Lung (tissue), 12 donors: ENCODE measurements around the gene OBSCN. TPM values are rescaled to one million over a fixed set of nuclear protein-coding genes. Genes with fewer than 3 reads are reported as not detected.

ENCODE experiments used
- ATAC-seq: fragments of 200-7000 bp; cut with Tn5 transposase; one replicate; pipeline ENCODE4 v1.9.1; 2020; ENCODE audit warnings: moderate number of reproducible peaks; ENCODE audit not compliant: insufficient read depth, low FRiP score
- DNase-seq, 3 donors: peaks; one replicate each; pipeline ENCODE4 v3.0.0-alpha.2; 2013 to 2017
- H3K27ac ChIP-seq, 2 donors: one replicate each; pipeline ENCODE4 v1.5.1; 2013; ENCODE audit warnings: mild to moderate bottlenecking in 2 of 2, moderate library complexity in 2 of 2, control low read depth in 1 of 2, inconsistent platforms in 1 of 2, low read depth in 1 of 2, low read length in 1 of 2
- H3K27me3 ChIP-seq, 3 donors: one replicate each; pipeline ENCODE4 v1.5.1; 2013; ENCODE audit warnings: low read length in 2 of 3; ENCODE audit not compliant: control insufficient read depth in 3 of 3, insufficient read depth in 3 of 3
- H3K36me3 ChIP-seq, 4 donors: one replicate each; pipeline ENCODE4 v1.5.1; 2013; ENCODE audit warnings: low read length in 4 of 4, mild to moderate bottlenecking in 1 of 4, moderate library complexity in 1 of 4; ENCODE audit not compliant: control insufficient read depth in 4 of 4, insufficient read depth in 4 of 4
- H3K4me1 ChIP-seq, 5 donors: one replicate each; pipeline ENCODE4 v1.5.1; 2013; ENCODE audit warnings: low read length in 5 of 5, mild to moderate bottlenecking in 2 of 5, moderate library complexity in 1 of 5; ENCODE audit not compliant: control insufficient read depth in 5 of 5, insufficient read depth in 5 of 5
- H3K4me3 ChIP-seq: one replicate; pipeline ENCODE4 v1.5.1; 2013; ENCODE audit warnings: mild to moderate bottlenecking, control low read depth, moderate library complexity
- H3K9ac ChIP-seq, 2 donors: one replicate each; pipeline ENCODE4 v1.5.1; 2013; ENCODE audit warnings: low read length in 2 of 2, control low read depth in 1 of 2; ENCODE audit not compliant: insufficient read depth in 1 of 2
- H3K9me3 ChIP-seq, 4 donors: one replicate each; pipeline ENCODE4 v1.5.1; 2013; ENCODE audit warnings: low read length in 3 of 4, mild to moderate bottlenecking in 1 of 4, moderate library complexity in 1 of 4; ENCODE audit not compliant: control insufficient read depth in 4 of 4, insufficient read depth in 3 of 4
- WGBS, 2 donors: extraction: QIAGEN DNeasy Blood & Tissue Kit; methylation state at CpG; one replicate each; pipeline ENCODE4 v1.1.7; 2013; 5-methylcytosine and 5-hydroxymethylcytosine counted together
- polyA plus RNA-seq, 2 donors: library from polyadenylated mRNA; stranded (reverse); fragments of 200-250 nt; gene quantifications; one replicate each; pipeline ENCODE4 v1.2.1, GENCODE V29; 2013
- total RNA-seq, 2 donors: library from RNA; depleted of rRNA in 1 of 2; stranded (reverse); fragments of >200 nt in 1 of 2; gene quantifications; one replicate each; pipeline ENCODE4 v1.2.1, GENCODE V29; 2014 to 2021
- TF ChIP-seq, protein P1 (sequence below): IDR thresholded peaks from 2 replicates; pipeline ENCODE4 v1.5.1; 2012; ENCODE audit warnings: mild to moderate bottlenecking; ENCODE audit errors: control extremely low read depth, extremely low read depth
- donor health status: control.
- donor health status: control.
- donor health status: Bipolar disorder and iron deficiency.
- donor health status: healthy.
- donor health status: DM: yes; HTN: yes; CAD: no.

The OBSCN gene
- total and polyA plus RNA-seq, 4 donors, result 5.1 to 47.3 (median 25.4) TPM

DNA sequence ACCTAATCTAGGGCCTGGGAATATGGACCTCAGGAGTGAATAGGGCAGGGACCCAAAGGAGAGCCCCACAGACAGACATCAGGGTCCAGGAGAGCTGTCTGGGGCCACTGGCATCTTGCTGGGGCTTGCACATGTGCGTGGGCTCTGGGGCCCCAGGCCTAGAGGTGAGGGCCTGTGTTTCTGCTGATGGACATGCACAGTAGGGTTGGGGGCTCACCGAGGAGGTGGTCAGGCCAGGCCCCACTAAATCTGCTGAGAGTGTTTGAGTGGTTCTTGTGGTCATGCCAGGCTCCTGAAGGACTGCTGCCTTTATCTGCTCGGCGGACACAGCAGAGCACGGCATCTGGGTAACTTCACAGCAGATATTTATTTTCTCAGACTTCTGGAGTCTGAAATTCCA, 87.4 kb downstream of the OBSCN start:
- no peak overlapping the region for H3K4me3 ChIP-seq
- H3K27ac ChIP-seq, result no peak overlapping the region
- DNase-seq (no peak), ATAC-seq (no peak)
- WGBS, 2 donors, result 94 to 96% methylated on average over 5 of the region's 5 CpGs
- TF ChIP-seq, protein P1, sequence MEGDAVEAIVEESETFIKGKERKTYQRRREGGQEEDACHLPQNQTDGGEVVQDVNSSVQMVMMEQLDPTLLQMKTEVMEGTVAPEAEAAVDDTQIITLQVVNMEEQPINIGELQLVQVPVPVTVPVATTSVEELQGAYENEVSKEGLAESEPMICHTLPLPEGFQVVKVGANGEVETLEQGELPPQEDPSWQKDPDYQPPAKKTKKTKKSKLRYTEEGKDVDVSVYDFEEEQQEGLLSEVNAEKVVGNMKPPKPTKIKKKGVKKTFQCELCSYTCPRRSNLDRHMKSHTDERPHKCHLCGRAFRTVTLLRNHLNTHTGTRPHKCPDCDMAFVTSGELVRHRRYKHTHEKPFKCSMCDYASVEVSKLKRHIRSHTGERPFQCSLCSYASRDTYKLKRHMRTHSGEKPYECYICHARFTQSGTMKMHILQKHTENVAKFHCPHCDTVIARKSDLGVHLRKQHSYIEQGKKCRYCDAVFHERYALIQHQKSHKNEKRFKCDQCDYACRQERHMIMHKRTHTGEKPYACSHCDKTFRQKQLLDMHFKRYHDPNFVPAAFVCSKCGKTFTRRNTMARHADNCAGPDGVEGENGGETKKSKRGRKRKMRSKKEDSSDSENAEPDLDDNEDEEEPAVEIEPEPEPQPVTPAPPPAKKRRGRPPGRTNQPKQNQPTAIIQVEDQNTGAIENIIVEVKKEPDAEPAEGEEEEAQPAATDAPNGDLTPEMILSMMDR, result no peak
- no peaks in the 10 kb centered on the region for H3K27me3 ChIP-seq
- H3K9ac ChIP-seq, result no peak overlapping the region
- no peaks in the 10 kb centered on the region for H3K4me1 ChIP-seq
- peaks cover 0 to 8% (median 0%) of the 10 kb centered on the region in 4 donors for H3K9me3 ChIP-seq
- peaks cover 0 to 22% (median 16%) of the 10 kb centered on the region in 4 donors for H3K36me3 ChIP-seq

DNA sequence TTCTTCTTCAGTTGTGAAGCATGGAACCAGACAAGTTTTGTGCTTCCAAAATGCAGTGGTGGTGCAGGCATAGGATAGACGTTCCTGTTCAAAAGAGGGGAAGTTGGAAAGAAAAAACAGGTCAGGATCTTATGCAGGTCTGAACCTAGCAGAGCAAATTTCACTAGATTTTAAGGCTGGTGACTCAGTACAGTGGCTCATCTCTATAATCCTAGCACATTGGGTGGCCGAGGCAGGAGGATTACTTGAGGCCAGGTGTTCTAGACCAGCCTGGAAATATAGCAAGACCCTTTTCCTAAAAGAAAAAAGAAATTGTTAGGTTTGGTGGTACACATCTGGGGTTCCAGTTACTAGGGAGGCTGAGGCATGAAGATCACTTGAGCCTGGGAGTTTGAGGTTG, 88.1 kb downstream of the OBSCN start:
- Histone ChIP-seq H3K36me3 (peaks cover 0 to 23% (median 16%) of the 10 kb centered on the region in 4 donors), H3K4me1 (no peaks in the 10 kb centered on the region), H3K27ac (no peak overlapping the region), H3K27me3 (no peaks in the 10 kb centered on the region), H3K9me3 (peaks cover 0 to 8% (median 0%) of the 10 kb centered on the region in 4 donors), H3K9ac (no peak overlapping the region), H3K4me3 (no peak overlapping the region)
- WGBS, 2 donors, result 81 to 87% methylated on average over 2 of the region's 2 CpGs
- TF ChIP-seq, protein P1, result no peak
- DNase-seq (no peak), ATAC-seq (no peak)

DNA sequence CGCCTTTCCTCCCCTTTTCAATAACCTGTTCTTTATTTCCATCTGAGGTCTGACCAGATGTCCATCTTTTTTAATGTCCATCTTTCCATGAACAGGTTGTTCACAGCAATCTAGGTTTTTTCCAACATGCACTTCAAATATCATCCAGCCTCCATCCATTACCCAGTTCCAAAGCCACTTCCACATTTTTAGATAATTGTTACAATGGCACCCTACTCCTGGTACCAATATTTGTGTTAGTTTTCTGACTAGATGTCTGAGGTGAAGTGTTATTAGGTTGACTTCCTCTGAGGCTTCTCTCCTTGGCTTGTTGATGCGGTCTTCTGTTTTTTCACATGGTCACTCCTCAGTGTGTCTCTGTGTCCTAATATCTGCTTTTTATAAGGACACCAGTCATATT, 89.4 kb downstream of the OBSCN start:
- DNase-seq (no peak), ATAC-seq (no peak)
- TF ChIP-seq, protein P1, result no peak
- H3K27ac ChIP-seq, result no peak overlapping the region
- H3K4me1 ChIP-seq, result no peaks in the 10 kb centered on the region
- no peaks in the 10 kb centered on the region for H3K27me3 ChIP-seq
- WGBS, 2 donors, result 97 to 98% methylated on average over 2 of the region's 2 CpGs
- no peak overlapping the region for H3K4me3 ChIP-seq
- no peak overlapping the region for H3K9ac ChIP-seq
- peaks cover 0 to 10% (median 5%) of the 10 kb centered on the region in 4 donors for H3K9me3 ChIP-seq
- H3K36me3 ChIP-seq, result peaks cover 0 to 30% (median 21%) of the 10 kb centered on the region in 4 donors

DNA sequence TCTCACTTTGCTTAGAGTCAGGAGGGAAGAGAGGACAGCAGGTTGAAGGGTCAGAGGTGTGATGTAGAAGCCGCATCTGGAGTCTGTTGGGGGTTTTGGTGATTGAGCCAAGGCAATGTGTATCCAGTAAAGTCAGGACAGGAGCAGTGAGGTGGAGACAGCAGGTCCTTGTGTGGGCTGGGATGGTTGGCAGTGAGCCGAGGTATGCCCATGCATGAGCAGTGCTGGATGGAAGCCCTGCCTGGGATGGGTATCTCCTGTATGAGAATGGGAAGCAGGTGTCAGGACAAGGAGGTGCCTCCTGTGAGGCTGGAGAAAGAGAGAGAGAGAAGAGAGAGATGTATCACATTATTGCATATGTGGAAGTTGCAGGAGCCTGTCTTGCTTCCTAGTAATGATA, 90.0 kb downstream of the OBSCN start:
- Histone ChIP-seq H3K9me3 (peaks cover 0 to 14% (median 8%) of the 10 kb centered on the region in 4 donors), H3K4me1 (no peaks in the 10 kb centered on the region), H3K36me3 (peaks cover 0 to 36% (median 23%) of the 10 kb centered on the region in 4 donors), H3K9ac (no peak overlapping the region), H3K4me3 (no peak overlapping the region), H3K27ac (no peak overlapping the region), H3K27me3 (no peaks in the 10 kb centered on the region)
- TF ChIP-seq, protein P1, result no peak
- 92 to 100% methylated on average over 2 of the region's 2 CpGs for WGBS, 2 donors
- no peak for DNase-seq
- no peak for ATAC-seq
